ENCODE measurements around the gene HSPB2.
A peak's percentile ranks its signal among the peaks of the same experiment; 100 is the strongest.

The HSPB2 gene

GRCh38 chr11:111938687-111939160, 26.2 kb downstream of the HSPB2 start:
- Histone ChIP-seq H2BK5ac (ENCODE audit: low read depth, low read length, poor library complexity) (no peak overlapping the region), H3K14ac (ENCODE audit: low read length) (no peak overlapping the region), H2AFZ (ENCODE audit: insufficient read depth, low read length, poor library complexity) (no peak overlapping the region), H3K79me2 (ENCODE audit: control insufficient read depth, insufficient read depth, low read length, poor library complexity) (peaks cover 2% of the 10 kb centered on the region), H3K9me3 (ENCODE audit: insufficient read depth, low read depth, low read length) (peaks cover 2% of the 10 kb centered on the region), H4K12ac (ENCODE audit: low read depth, low read length) (no peak overlapping the region), H3K23ac (ENCODE audit: low read length) (no peak overlapping the region), H3K27ac (ENCODE audit: low read depth, low read length) (no peak overlapping the region), H2AK5ac (ENCODE audit: low read length) (no peak overlapping the region), H3K4ac (ENCODE audit: low read depth, low read length) (no peak overlapping the region), H2BK120ac (ENCODE audit: insufficient read depth, low read length, poor library complexity) (no peak overlapping the region), H2BK12ac (ENCODE audit: low read length) (no peak overlapping the region), H3K36me3 (ENCODE audit: control insufficient read depth in 1 of 2, insufficient read depth in 2 of 2, low read length in 2 of 2) (no peaks in the 10 kb centered on the region), H3K4me1 (ENCODE audit: control insufficient read depth in 1 of 2, insufficient read depth in 2 of 2, low read length in 2 of 2) (peaks cover 8 to 11% of the 10 kb centered on the region in 2 experiments), H3K79me1 (ENCODE audit: low read length) (peaks cover 2% of the 10 kb centered on the region), H3K4me2 (ENCODE audit: low read length) (no peak overlapping the region), H3K9ac (ENCODE audit: low read length) (no peak overlapping the region), H3K18ac (ENCODE audit: low read length) (no peak overlapping the region), H3K27me3 (ENCODE audit: insufficient read depth, low read length) (no peaks in the 10 kb centered on the region), H4K8ac (ENCODE audit: low read depth, low read length) (no peak overlapping the region), H3K4me3 (ENCODE audit: low read depth, low read length) (no peak overlapping the region), H4K91ac (ENCODE audit: low read depth, low read length) (no peak overlapping the region)
- no CpG with 5 or more reads among the region's 7 CpGs for WGBS (ENCODE audit: extremely low coverage, insufficient coverage, insufficient read length)
- DNase-seq: peak; percentile 18 to 27

GRCh38 chr11:111939836-111940604, 27.5 kb downstream of the HSPB2 start:
- no CpG with 5 or more reads among the region's 4 CpGs for WGBS (ENCODE audit: extremely low coverage, insufficient coverage, insufficient read length)
- Histone ChIP-seq H3K23ac (ENCODE audit: low read length) (no peak overlapping the region), H3K4me2 (ENCODE audit: low read length) (no peak overlapping the region), H3K27ac (ENCODE audit: low read depth, low read length) (no peak overlapping the region), H2BK5ac (ENCODE audit: low read depth, low read length, poor library complexity) (no peak overlapping the region), H3K27me3 (ENCODE audit: insufficient read depth, low read length) (no peaks in the 10 kb centered on the region), H3K9me3 (ENCODE audit: insufficient read depth, low read depth, low read length) (peaks cover 2% of the 10 kb centered on the region), H4K91ac (ENCODE audit: low read depth, low read length) (no peak overlapping the region), H3K14ac (ENCODE audit: low read length) (no peak overlapping the region), H3K79me1 (ENCODE audit: low read length) (peaks cover 2% of the 10 kb centered on the region), H3K36me3 (ENCODE audit: control insufficient read depth in 1 of 2, insufficient read depth in 2 of 2, low read length in 2 of 2) (no peaks in the 10 kb centered on the region), H4K8ac (ENCODE audit: low read depth, low read length) (no peak overlapping the region), H2AK5ac (ENCODE audit: low read length) (no peak overlapping the region), H3K79me2 (ENCODE audit: control insufficient read depth, insufficient read depth, low read length, poor library complexity) (peaks cover 2% of the 10 kb centered on the region), H4K12ac (ENCODE audit: low read depth, low read length) (no peak overlapping the region), H2BK120ac (ENCODE audit: insufficient read depth, low read length, poor library complexity) (no peak overlapping the region), H3K4ac (ENCODE audit: low read depth, low read length) (no peak overlapping the region), H2BK12ac (ENCODE audit: low read length) (no peak overlapping the region), H3K9ac (ENCODE audit: low read length) (no peak overlapping the region), H3K4me3 (ENCODE audit: low read depth, low read length) (no peak overlapping the region), H2AFZ (ENCODE audit: insufficient read depth, low read length, poor library complexity) (no peak overlapping the region), H3K4me1 (ENCODE audit: control insufficient read depth in 1 of 2, insufficient read depth in 2 of 2, low read length in 2 of 2) (peaks cover 8 to 11% of the 10 kb centered on the region in 2 experiments), H3K18ac (ENCODE audit: low read length) (no peak overlapping the region)
- DNase-seq: peak in 1 of 2 donors; percentile 49

- Histone ChIP-seq H3K14ac (ENCODE audit: low read length) (no peak overlapping the region), H3K27me3 (ENCODE audit: insufficient read depth, low read length) (no peaks in the 10 kb centered on the region), H2AK5ac (ENCODE audit: low read length) (no peak overlapping the region), H3K36me3 (ENCODE audit: control insufficient read depth in 1 of 2, insufficient read depth in 2 of 2, low read length in 2 of 2) (no peaks in the 10 kb centered on the region), H3K4me1 (ENCODE audit: control insufficient read depth in 1 of 2, insufficient read depth in 2 of 2, low read length in 2 of 2) (peaks cover 3 to 4% of the 10 kb centered on the region in 2 experiments), H3K4ac (ENCODE audit: low read depth, low read length) (no peak overlapping the region), H3K27ac (ENCODE audit: low read depth, low read length) (no peak overlapping the region), H3K79me2 (ENCODE audit: control insufficient read depth, insufficient read depth, low read length, poor library complexity) (no peaks in the 10 kb centered on the region), H3K79me1 (ENCODE audit: low read length) (peaks cover 2% of the 10 kb centered on the region), H4K91ac (ENCODE audit: low read depth, low read length) (no peak overlapping the region), H3K4me3 (ENCODE audit: low read depth, low read length) (no peak overlapping the region), H3K18ac (ENCODE audit: low read length) (no peak overlapping the region), H2BK5ac (ENCODE audit: low read depth, low read length, poor library complexity) (no peak overlapping the region), H3K9ac (ENCODE audit: low read length) (no peak overlapping the region), H3K23ac (ENCODE audit: low read length) (no peak overlapping the region), H3K9me3 (ENCODE audit: insufficient read depth, low read depth, low read length) (no peaks in the 10 kb centered on the region), H4K12ac (ENCODE audit: low read depth, low read length) (no peak overlapping the region), H2BK120ac (ENCODE audit: insufficient read depth, low read length, poor library complexity) (no peak overlapping the region), H2AFZ (ENCODE audit: insufficient read depth, low read length, poor library complexity) (no peak overlapping the region), H3K4me2 (ENCODE audit: low read length) (no peak overlapping the region), H2BK12ac (ENCODE audit: low read length) (no peak overlapping the region), H4K8ac (ENCODE audit: low read depth, low read length) (no peak overlapping the region)
- no peak for DNase-seq
- no CpG with 5 or more reads among the region's 5 CpGs for WGBS (ENCODE audit: extremely low coverage, insufficient coverage, insufficient read length)
Measured at GRCh38 chr11:111941963-111942362, 29.4 kb downstream of the HSPB2 start.

- Histone ChIP-seq H4K8ac (ENCODE audit: low read depth, low read length) (no peak overlapping the region), H3K4me1 (ENCODE audit: control insufficient read depth in 1 of 2, insufficient read depth in 2 of 2, low read length in 2 of 2) (peaks cover 0 to 2% of the 10 kb centered on the region in 2 experiments), H3K4me3 (ENCODE audit: low read depth, low read length) (no peak overlapping the region), H3K4ac (ENCODE audit: low read depth, low read length) (no peak overlapping the region), H3K23ac (ENCODE audit: low read length) (no peak overlapping the region), H3K27ac (ENCODE audit: low read depth, low read length) (no peak overlapping the region), H3K27me3 (ENCODE audit: insufficient read depth, low read length) (no peaks in the 10 kb centered on the region), H3K79me1 (ENCODE audit: low read length) (no peaks in the 10 kb centered on the region), H4K12ac (ENCODE audit: low read depth, low read length) (no peak overlapping the region), H2AK5ac (ENCODE audit: low read length) (no peak overlapping the region), H3K14ac (ENCODE audit: low read length) (no peak overlapping the region), H3K9me3 (ENCODE audit: insufficient read depth, low read depth, low read length) (no peaks in the 10 kb centered on the region), H3K18ac (ENCODE audit: low read length) (no peak overlapping the region), H3K4me2 (ENCODE audit: low read length) (no peak overlapping the region), H3K79me2 (ENCODE audit: control insufficient read depth, insufficient read depth, low read length, poor library complexity) (no peaks in the 10 kb centered on the region), H2BK12ac (ENCODE audit: low read length) (no peak overlapping the region), H2BK5ac (ENCODE audit: low read depth, low read length, poor library complexity) (no peak overlapping the region), H3K9ac (ENCODE audit: low read length) (no peak overlapping the region), H3K36me3 (ENCODE audit: control insufficient read depth in 1 of 2, insufficient read depth in 2 of 2, low read length in 2 of 2) (no peaks in the 10 kb centered on the region), H2AFZ (ENCODE audit: insufficient read depth, low read length, poor library complexity) (no peak overlapping the region), H4K91ac (ENCODE audit: low read depth, low read length) (no peak overlapping the region), H2BK120ac (ENCODE audit: insufficient read depth, low read length, poor library complexity) (no peak overlapping the region)
- WGBS (ENCODE audit: extremely low coverage, insufficient coverage, insufficient read length): no CpG with 5 or more reads among the region's 7 CpGs
- DNase-seq: no peak
Measured at GRCh38 chr11:111942829-111943228, 30.3 kb downstream of the HSPB2 start.

All from trophoblast cell (in vitro differentiated cells and primary cell).